ENCODE measurements around the gene CCDC74A.
"Not testable (repeated sequence)": the region's sequence is repeated elsewhere in the genome, so short reads cannot be mapped to it uniquely, and the experiment has no call there.

The CCDC74A gene

GRCh38 chr2:131527131-131528001, at the start of gene CCDC74A:
TSS of gene CCDC74A (plus strand) at chr2:131527888. CDS start at chr2:131527971, 83 bp downstream.
- not testable (repeated sequence) for H3K36me3 ChIP-seq (ENCODE audit: insufficient read depth, low read length); H3K4me1 ChIP-seq (ENCODE audit: insufficient read depth, low read length); H3K9me3 ChIP-seq (ENCODE audit: control insufficient read depth, insufficient read depth, low read length)
- H3K9ac ChIP-seq (ENCODE audit: low read depth, low read length) = peak within 1 kb of the TSS; percentile 51; the same call in 1 of the 2 replicates

GRCh38 chr2:131478074-131478849, 49.4 kb upstream of the CCDC74A start:
- H3K9ac ChIP-seq (ENCODE audit: low read depth, low read length); H3K36me3 ChIP-seq (ENCODE audit: insufficient read depth, low read length); H3K4me1 ChIP-seq (ENCODE audit: insufficient read depth, low read length); H3K9me3 ChIP-seq (ENCODE audit: control insufficient read depth, insufficient read depth, low read length): not testable (repeated sequence)

GRCh38 chr2:131478850-131479461, 48.7 kb upstream of the CCDC74A start:
- H3K9me3 ChIP-seq (ENCODE audit: control insufficient read depth, insufficient read depth, low read length); H3K4me1 ChIP-seq (ENCODE audit: insufficient read depth, low read length); H3K9ac ChIP-seq (ENCODE audit: low read depth, low read length); H3K36me3 ChIP-seq (ENCODE audit: insufficient read depth, low read length): not testable (repeated sequence)

- H3K9me3 ChIP-seq (ENCODE audit: control insufficient read depth, insufficient read depth, low read length); H3K36me3 ChIP-seq (ENCODE audit: insufficient read depth, low read length); H3K4me1 ChIP-seq (ENCODE audit: insufficient read depth, low read length); H3K9ac ChIP-seq (ENCODE audit: low read depth, low read length): not testable (repeated sequence)
These were observed 47.3 kb upstream of the CCDC74A start for GRCh38 chr2:131480351-131480750.

GRCh38 chr2:131482506-131483155, 45.1 kb upstream of the CCDC74A start:
- not testable (repeated sequence) for H3K9ac ChIP-seq (ENCODE audit: low read depth, low read length); H3K9me3 ChIP-seq (ENCODE audit: control insufficient read depth, insufficient read depth, low read length); H3K4me1 ChIP-seq (ENCODE audit: insufficient read depth, low read length); H3K36me3 ChIP-seq (ENCODE audit: insufficient read depth, low read length)

GRCh38 chr2:131483981-131484820, 43.5 kb upstream of the CCDC74A start:
- not testable (repeated sequence) for H3K4me1 ChIP-seq (ENCODE audit: insufficient read depth, low read length); H3K36me3 ChIP-seq (ENCODE audit: insufficient read depth, low read length); H3K9me3 ChIP-seq (ENCODE audit: control insufficient read depth, insufficient read depth, low read length); H3K9ac ChIP-seq (ENCODE audit: low read depth, low read length)

- H3K36me3 ChIP-seq (ENCODE audit: insufficient read depth, low read length); H3K4me1 ChIP-seq (ENCODE audit: insufficient read depth, low read length); H3K9me3 ChIP-seq (ENCODE audit: control insufficient read depth, insufficient read depth, low read length); H3K9ac ChIP-seq (ENCODE audit: low read depth, low read length): not testable (repeated sequence)
These were observed 42.7 kb upstream of the CCDC74A start for GRCh38 chr2:131484906-131485460.

GRCh38 chr2:131486201-131486902, 41.3 kb upstream of the CCDC74A start:
- not testable (repeated sequence) for H3K9ac ChIP-seq (ENCODE audit: low read depth, low read length); H3K36me3 ChIP-seq (ENCODE audit: insufficient read depth, low read length); H3K9me3 ChIP-seq (ENCODE audit: control insufficient read depth, insufficient read depth, low read length); H3K4me1 ChIP-seq (ENCODE audit: insufficient read depth, low read length)

- Histone ChIP-seq H3K9me3 (ENCODE audit: control insufficient read depth, insufficient read depth, low read length) (no peaks in the 10 kb centered on the region), H3K9ac (ENCODE audit: low read depth, low read length) (no peak overlapping the region), H3K4me1 (ENCODE audit: insufficient read depth, low read length) (no peaks in the 10 kb centered on the region; the same call in 1 of the 2 replicates), H3K36me3 (ENCODE audit: insufficient read depth, low read length) (no peaks in the 10 kb centered on the region)
These were observed 39.1 kb upstream of the CCDC74A start for GRCh38 chr2:131488306-131489205.

GRCh38 chr2:131490616-131491468, 36.8 kb upstream of the CCDC74A start:
- H3K9ac ChIP-seq (ENCODE audit: low read depth, low read length) = peak overlapping the region; percentile 57
- H3K9me3 ChIP-seq (ENCODE audit: control insufficient read depth, insufficient read depth, low read length); H3K36me3 ChIP-seq (ENCODE audit: insufficient read depth, low read length); H3K4me1 ChIP-seq (ENCODE audit: insufficient read depth, low read length): not testable (repeated sequence)

GRCh38 chr2:131491469-131491836, 36.2 kb upstream of the CCDC74A start:
- not testable (repeated sequence) for H3K36me3 ChIP-seq (ENCODE audit: insufficient read depth, low read length); H3K4me1 ChIP-seq (ENCODE audit: insufficient read depth, low read length); H3K9me3 ChIP-seq (ENCODE audit: control insufficient read depth, insufficient read depth, low read length)
- H3K9ac ChIP-seq (ENCODE audit: low read depth, low read length) = peak overlapping the region; percentile 57

GRCh38 chr2:131492015-131492417, 35.7 kb upstream of the CCDC74A start, which contains the start of gene MZT2A:
TSS of gene MZT2A (minus strand) at chr2:131492397. CDS start at chr2:131492376, 21 bp downstream.
- peak within 1 kb of the TSS; percentile 87 for H3K9ac ChIP-seq (ENCODE audit: low read depth, low read length)
- H3K36me3 ChIP-seq (ENCODE audit: insufficient read depth, low read length); H3K4me1 ChIP-seq (ENCODE audit: insufficient read depth, low read length); H3K9me3 ChIP-seq (ENCODE audit: control insufficient read depth, insufficient read depth, low read length): not testable (repeated sequence)

Measured in ES-I3 (cell line).